DMS53 treated with DMSO at 0.1 percent for 48 hours (cell line): ENCODE data around the gene SUMO2.
A peak's percentile ranks its signal among the peaks of the same experiment; 100 is the strongest.
"Not testable (repeated sequence)": the region's sequence is repeated elsewhere in the genome, so short reads cannot be mapped to it uniquely, and the experiment has no call there.

Experiments
- DNase-seq: peaks from one replicate; lab custom pipeline; 2025; ENCODE audit not compliant: unreplicated experiment; lab: John Stamatoyannopoulos, UW

The SUMO2 gene

DNA sequence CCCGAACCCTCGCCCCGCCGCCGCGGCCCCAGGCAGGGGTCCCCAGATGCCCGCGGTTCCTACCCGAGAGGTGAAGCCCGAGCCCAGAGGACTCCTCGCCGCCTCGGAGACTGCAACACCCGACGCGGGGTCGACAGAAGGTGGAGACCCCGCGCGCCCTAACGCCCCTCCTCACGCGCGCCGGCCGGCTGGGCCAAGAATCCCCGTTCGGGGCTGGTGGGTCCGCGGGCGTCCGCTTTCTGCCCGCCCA lies 515 bp downstream of the SUMO2 start:
- no peak for DNase-seq

DNA sequence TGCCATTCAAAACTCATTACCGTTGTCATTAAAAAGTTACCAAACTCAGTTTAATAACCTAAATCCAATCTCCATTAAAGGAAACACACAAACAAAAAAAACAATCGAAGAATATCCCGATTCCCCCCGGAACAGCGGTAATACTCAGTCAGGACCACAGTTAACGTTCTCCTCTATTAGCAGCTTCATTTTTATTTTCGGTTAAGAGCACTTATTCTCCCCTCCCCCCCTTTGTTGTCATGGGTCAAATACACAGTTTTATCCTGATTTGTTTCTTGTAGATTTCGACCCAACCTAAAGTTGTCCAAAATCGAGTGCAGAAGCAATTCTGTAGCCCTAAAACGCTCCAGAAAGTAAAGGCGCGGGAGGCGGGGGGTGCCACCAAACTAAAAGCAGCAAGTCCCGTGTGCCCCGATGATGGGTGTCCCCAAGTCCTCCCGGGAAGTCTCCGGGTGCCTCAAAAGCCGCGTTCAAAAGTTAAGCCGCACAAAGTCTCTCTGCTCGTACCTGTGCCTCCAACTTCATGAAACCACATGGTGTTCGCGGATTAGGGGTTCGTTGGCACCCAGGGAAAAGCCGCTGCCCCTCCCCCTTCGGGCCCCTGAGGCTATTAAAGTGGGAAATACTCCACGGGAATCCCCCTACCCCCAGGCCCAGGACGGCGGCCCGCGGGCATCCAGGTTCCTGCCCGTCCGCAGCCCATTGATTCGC lies 996 bp downstream of the SUMO2 start:
- no peak for DNase-seq

DNA sequence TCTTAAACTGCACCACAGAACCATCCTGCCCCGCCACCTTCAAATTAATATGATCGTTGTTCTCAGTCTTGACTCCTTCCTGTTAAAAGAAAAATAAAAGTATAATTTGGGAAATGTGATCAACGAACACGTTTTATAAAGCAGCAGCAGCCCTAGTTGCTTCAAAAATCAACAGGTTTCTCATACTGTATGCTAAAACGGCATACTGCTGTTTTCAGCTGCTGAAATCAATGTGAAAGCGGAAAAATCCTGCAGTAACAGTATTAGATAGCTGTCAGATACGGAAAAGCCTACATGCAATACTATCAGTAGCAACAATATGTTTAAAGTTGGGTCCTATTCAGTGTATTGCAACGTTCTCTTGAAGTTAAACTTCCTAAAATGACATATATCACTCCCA lies 1.6 kb downstream of the SUMO2 start:
- no peak for DNase-seq

DNA sequence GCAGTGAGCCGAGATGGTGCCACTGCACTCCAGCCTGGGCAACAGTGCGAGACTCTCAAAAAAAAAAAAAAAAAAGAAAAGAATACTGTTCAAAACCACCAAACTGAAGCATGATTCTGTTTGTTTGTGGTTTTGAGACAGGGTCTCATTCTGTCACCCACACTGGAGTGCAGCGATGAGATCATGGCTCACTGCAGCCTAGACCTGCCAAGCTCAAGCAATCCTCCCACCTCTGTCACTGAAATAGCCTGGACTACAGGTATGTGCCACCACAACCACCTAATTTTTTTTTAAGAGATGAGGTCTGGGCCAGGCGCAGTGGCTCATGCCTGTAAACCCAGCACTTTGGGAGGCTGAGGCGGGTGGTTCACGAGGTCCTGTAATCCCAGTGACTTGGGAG lies 4.3 kb downstream of the SUMO2 start:
- no peak for DNase-seq

DNA sequence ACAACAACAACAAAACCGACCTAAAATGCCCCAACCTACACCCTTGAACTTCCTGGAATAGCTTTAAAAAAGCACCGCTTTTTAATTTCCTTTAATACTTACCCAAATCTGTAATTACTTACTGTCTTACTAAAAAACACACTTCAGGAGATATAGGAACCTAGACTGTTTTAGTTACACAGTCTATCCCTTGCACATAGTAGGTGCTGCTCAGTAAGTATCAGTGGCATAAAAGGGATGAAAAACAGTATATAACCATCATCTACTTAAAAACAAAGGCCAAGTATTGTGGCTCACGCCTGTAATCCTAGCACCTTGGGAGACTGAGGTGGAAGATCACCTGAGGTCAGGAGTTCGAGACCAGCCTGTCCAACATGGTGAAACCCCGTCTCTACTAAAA lies 6.1 kb downstream of the SUMO2 start:
- no peak for DNase-seq

DNA sequence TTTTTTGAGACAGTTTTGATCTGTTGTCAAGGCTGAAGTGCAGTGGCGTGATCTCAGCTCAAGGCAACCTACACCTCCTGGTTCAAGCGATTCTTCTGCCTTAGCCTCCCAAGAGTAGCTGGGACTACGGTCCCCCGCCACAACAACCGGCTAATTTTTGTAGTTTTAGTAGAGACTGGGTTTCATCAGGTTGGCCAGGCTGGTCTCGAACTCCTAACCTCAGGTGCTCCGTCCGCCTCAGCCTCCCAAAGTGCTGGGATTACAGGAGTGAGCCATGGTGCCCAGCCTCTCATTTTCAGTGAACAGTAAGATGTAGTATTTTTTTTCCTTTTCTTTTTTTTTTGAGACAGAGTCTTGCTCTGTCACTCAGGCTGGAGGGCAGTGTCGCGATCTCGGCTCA lies 7.8 kb downstream of the SUMO2 start:
- DNase-seq: no peak

DNA sequence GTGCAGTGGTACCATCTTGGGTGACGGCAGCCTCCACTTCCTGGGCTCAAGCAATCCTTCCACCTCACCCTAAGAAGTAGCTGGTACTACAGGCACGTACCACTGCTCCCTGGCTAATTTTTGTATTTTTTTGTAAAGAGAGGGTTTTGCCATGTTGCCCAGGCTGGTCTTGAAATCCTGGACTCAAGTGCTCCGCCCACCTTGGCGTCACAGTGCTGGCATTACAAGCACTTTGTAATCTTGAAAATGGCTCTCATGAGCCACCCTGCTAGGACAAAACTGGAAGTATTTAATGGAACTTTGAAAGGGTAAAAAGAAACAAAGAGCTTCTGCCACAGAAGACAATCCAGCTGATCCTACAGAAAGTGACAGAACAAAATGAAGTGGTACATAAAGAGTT lies 9.2 kb downstream of the SUMO2 start:
- DNase-seq: no peak

DNA sequence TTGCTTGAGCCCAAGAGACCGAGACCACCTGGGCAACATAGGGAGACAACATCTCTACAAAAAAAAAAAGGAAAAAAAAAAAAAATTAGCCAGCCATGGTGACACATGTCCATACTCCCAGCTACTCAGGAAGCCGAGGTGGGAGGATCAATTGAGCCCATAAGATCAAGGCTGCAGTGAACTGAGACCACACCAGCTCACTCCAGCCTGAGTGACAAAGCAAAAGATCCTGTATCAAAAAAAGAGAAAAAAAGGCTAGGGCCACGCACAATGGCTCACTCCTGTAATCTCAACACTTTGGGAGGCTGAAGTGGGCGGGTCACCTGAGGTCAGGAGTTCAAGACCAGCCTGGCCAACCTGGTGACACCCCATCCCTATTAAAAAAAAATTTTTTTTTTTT lies 13.8 kb downstream of the SUMO2 start:
- DNase-seq: no peak

DNA sequence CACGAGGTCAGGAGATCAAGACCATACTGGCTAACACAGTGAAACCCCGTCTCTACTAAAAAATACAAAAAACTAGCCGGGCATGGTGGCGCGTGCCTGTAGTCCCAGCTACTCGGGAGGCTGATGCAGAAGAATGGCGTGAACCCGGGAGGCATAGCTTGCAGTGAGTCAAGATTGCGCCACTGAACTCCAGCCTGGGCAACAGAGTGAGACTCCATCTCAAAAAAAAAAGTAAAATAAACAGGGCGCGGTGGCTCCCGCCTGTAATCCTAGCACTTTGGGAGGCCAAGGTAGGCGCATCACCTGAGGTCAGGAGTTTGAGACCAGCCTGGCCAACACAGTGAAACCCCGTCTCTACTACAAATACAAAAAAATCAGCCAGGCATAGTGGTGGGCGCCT lies 18.2 kb downstream of the SUMO2 start:
- not testable (repeated sequence) for DNase-seq

DNA sequence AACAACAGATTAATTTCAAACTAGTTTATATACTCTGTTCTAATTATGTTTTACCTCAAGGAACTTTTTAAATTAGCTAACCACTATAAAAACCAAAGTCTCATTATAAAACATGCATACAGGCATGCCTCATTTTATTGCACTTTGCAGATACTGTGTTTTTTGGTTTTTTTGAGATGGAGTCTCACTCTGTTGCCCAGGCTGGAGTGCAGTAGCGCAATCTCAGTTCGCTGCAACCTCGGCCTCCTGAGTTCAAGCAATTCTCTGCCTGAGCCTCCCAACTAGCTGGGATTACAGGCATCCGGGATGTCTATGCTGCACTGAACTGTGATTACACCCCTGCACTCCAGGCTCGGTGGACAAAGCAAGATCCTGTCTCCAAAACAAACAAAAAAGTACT lies 19.7 kb downstream of the SUMO2 start:
- DNase-seq: no peak

DNA sequence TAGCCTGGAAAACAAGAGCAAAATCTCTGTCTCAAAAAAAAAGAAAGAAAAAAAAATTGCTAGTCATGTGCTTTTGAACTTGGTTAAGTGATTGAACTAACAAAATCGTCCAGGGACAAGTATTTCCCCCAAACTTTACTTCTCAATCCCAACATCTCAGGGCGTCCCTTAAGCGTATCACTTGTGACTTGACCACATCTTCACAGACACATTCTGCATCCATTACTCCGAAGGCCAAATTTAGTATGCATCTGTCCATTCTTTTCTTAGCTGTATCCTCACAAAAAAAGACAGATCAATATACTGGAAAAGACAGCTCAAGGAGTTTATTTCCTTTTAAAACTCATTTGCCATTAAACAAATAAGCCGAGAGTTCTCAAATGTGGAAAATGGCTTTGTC lies 22.5 kb downstream of the SUMO2 start:
- no peak for DNase-seq

DNA sequence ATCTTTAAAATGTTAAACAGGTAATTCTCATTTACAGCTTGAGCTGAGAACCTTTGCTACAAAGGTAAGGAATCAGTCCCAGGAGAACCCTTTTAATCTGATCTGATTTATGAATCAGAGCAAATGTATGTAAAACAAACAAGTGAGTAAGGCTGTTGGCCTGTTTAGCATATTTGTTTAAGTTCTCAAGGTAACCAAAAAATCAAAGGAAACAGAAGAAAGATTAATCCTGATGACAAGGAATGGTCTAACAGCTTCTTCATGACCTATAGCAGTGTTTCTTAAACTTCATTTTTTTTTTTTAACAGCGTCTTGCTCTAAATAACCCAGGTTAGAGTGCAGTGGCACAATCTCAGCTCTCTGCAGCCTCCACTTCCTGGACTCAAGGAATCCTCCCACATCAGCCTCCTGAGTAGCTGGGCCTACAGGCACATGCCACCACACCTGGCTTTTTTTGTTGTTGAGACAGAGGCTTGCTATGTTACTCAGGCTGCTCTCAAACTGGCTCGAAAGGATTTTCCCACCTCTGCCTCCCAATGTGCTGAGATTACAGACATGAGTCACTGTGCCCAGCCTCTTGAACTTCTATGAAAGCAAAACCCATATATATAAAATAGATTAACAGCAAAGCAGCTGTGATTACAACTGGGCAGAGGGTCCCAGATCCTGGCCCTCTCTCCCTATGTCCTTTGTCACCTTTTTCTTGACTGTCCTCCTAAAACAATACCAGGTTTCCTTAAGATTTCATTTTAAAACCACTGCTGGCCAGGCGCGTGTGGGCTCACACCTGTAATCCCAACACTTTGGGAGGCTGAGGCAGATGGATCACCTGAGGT lies 23.3 kb downstream of the SUMO2 start:
- DNase-seq: no peak

DNA sequence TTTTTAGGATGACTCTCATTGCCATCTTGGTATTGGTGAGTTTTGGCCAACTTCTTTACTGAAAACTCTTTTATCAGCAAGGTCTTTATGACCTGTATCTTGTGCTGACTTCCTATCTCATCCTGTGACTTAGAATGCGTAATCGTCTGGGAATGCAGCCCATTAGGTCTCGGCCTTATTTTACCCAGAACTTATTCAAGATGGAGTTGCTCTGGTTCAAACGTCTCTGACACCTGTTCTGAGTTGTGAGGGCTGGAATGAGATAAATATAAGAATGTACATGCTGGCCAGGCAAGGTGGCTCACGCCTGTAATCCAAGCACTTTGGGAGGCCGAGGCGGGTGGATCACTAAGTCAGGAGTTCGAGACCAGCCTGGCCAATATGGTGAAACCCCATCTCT lies 24.3 kb downstream of the SUMO2 start:
- not testable (repeated sequence) for DNase-seq

DNA sequence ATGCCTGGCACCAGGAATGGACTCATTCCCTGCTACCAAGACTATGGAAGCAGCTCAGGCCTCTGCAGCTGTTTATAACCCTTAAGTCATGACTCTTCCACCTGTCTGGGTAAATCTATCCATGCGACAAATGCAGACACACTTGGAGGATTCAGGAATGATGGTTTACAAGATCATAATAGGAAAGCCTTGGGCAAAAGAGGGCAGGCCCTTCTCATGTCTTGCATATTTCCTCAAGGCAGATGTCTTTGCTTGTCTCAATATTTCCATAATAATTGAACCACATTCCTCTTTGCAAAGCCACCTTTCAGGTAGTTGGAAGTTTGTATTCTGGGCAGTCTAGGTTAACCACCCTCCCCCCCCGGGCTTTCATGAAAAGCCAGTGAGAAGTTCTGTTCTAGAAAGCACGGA lies 27.6 kb downstream of the SUMO2 start:
- DNase-seq: no peak

DNA sequence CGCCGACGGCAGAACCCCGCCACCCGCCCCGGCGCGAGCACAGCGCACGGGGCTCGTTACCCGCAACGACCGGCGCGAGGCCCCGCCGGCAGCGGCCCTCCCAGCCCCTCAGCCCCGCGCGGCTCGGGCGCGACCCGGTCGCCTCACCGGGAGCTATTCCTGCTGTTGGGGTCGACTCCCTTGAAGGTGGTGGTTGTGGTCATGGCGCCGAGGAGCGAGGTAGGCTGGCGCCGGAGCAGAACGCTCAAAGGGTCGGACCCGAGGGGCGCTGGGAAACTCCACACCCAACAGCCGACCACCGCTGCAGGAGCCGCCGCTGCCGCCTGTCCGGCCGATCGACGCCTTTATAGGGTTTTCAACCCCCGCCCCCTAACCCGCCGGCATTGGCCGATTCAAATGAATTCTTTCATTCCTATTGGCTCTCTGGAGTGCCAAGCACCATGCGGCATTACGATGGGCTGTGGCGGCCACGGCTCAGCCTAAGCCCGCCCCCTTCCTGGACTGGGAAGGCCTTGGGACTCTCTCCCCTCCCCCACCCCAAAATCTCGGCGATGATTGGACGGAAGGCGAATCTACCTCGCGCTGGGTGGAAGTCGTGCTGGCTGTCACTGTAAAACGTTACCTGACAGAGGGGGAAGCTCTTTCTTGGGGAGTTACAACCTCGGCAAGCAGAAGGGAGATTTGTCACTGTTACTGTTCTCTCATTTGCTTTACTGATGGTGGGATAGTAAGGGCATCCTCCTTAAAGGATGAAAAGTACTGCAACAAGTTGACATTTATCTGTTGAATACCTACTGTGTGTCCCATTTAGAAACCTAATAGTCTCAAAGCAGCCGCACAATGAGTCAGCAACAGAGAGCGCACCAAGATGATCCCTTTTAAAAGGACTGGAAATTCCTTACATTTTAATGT lies 28.3 kb downstream of the SUMO2 start, which contains the start of gene JPT1:
Gene JPT1, minus strand, starts transcription at position 318 of the 912 bp plus-strand sequence. Its CDS starts 115 bp downstream, at position 203.
- peak; percentile 96 for DNase-seq

DNA sequence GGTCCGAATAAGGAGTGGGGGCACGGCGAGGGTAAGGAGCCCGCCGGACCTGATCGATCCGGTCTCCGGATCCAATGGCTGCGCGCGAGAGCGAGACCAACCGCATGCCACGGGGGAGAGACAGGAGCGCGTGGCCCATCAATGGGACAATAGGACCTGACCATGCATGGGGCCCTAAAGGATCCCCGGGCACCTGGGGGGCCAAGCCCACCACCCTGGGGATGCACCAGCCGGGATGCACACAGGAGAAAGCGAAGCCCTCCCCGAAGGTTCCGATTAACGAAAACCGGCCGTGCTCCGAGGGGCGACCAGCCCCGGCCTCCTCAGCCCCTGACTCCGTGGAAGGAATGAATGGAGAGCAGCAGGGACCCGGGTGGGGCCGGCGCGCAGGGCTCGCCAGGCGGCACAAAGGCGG lies 29.0 kb downstream of the SUMO2 start:
- DNase-seq: no peak

DNA sequence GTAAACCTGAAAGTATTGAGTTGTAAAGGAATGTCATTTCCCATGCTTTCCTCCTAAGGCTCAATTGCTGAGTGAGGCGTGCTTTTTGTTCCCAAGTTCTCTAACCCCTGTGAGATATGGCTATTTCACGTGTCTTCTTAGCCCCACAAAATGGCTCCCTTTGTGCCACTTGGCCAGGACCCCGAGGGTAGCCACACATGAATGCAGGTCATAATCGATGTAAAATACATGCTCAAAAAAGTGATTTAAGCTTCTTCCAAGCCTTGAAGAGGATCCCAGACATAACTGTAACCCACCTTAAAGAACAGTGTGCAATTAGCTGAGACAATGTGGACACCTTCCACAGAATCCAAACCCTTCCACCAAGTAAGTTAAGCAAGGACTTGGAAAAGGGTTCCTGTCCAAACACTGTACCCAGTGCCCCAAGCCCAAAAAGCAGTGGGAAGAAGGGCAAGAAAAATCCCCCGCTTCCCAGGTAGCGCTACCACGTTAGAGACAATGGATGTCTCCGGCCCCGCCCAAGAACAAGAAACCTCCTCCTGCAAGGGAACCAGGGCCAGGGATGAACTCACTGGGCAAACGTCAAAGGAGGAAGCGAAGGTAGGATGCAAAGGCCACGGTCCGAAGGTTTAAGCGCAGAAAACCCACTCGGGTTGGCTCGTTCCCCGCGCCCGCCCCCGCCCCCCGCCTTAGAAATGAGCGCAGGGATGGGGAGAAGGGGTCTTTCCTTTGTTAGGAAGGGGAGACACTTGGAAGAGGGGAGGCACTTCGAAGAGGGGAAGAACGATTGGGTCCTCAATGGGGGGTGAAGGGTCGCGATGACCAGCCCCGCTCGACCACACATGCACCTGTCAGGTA lies 29.6 kb downstream of the SUMO2 start:
- peak; percentile 23 for DNase-seq

DNA sequence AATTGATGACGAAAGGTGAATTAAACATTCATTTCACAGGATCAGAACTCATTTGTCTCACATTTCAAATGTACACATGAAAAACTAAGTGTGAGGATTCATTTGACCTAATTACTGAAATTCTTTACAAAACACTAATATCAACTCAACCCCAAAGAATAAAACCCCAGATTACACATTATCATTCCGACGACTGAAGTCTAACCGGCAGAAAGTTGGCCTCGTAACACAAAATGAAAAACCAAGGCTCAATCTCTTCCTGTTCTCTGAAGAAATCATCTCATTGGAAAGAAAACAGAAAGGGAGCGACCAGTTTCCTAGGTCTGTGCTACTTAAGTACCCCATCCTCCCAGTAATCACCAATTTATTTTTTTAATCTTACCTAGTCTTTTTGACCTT lies 30.2 kb downstream of the SUMO2 start:
- DNase-seq: no peak

DNA sequence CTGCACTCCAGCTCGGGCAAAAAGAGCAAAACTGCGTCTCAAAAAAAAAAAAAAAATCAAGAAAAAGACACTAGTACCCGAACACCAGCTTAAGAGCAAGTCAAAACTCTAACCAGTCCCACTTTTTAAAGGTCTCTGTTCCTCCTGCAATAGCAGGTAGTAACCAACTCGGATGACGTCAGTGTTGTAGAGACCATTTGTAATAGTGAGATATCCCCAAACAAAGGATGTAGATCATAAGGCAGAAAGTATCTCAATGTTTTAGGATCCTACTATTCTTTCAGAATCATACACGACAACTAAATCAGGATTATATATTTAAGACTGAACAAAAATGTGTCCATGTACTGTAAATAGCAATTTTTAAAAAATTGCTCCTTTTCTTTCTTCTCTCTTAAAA lies 30.8 kb downstream of the SUMO2 start:
- no peak for DNase-seq

DNA sequence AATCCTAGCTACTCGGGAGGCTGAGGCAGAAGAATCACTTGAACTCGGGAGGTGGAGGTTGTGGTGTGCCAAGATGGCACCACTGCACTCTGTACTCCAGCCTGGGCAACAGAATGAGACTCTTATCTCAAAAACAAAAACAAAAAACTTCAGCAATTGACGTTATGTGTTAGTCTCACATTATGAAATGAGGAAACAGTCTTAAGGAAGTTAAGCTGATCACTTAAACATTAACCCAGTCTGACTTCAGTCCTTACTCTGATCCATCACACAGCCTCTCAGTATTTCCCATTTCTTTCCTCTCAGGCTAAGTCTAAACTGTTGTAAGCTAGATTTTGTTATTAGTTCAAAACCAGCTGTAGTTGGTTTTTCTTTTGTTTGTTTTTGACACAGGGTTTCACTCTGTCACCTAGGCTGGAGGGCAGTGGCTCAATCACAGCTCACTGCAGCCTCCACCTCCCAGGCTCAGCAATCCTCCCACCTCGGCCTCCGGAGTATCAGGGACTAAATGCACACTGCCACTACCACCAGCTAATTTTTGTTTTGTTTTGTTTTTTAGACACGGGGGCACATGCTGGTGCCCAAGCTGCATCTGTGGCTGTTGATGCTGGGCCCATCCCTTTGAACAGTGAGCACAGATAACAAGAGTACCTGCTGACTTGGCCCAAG lies 34.7 kb downstream of the SUMO2 start:
- no peak for DNase-seq
